Astrocyte of the hippocampus (primary cell): ENCODE data around the gene ADAM15.

Experiments
- DNase-seq: peaks from one replicate; pipeline ENCODE4 v3.0.0; 2011; ENCODE audit warnings: low read depth, low spot score

Gene ADAM15

DNA sequence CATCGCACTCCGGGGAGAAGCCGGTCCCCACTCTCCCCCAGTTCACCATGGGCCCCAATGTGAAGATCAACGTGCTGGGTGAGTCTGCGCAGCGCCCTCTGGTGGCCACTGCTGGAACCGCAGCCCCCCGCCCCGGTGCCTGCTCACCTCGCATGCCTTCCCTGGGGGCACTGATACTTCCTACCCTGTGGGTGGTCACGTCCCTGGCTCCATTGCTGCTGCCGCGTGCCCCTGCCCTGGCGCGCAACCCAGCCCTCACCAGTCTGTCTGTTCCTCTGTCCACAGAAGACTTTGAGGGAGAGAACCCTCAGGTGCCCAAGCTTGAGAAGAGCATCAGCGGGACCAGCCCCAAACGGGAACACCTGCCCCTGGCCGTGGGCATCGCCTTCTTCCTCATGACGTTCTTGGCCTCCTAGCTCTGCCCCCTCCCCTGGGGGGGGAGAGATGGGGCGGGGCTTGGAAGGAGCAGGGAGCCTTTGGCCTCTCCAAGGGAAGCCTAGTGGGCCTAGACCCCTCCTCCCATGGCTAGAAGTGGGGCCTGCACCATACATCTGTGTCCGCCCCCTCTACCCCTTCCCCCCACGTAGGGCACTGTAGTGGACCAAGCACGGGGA, 35.1 kb downstream of the ADAM15 start:
- DNase-seq: peak; percentile 75

DNA sequence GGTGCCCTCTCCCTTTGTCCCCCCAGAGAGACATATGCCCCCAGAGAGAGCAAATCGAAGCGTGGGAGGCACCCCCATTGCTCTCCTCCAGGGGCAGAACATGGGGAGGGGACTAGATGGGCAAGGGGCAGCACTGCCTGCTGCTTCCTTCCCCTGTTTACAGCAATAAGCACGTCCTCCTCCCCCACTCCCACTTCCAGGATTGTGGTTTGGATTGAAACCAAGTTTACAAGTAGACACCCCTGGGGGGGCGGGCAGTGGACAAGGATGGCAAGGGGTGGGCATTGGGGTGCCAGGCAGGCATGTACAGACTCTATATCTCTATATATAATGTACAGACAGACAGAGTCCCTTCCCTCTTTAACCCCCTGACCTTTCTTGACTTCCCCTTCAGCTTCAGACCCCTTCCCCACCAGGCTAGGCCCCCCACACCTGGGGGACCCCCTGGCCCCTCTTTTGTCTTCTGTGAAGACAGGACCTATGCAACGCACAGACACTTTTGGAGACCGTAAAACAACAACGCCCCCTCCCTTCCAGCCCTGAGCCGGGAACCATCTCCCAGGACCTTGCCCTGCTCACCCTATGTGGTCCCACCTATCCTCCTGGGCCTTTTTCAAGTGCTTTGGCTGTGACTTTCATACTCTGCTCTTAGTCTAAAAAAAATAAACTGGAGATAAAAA, 35.9 kb downstream of the ADAM15 start:
- DNase-seq: no peak

DNA sequence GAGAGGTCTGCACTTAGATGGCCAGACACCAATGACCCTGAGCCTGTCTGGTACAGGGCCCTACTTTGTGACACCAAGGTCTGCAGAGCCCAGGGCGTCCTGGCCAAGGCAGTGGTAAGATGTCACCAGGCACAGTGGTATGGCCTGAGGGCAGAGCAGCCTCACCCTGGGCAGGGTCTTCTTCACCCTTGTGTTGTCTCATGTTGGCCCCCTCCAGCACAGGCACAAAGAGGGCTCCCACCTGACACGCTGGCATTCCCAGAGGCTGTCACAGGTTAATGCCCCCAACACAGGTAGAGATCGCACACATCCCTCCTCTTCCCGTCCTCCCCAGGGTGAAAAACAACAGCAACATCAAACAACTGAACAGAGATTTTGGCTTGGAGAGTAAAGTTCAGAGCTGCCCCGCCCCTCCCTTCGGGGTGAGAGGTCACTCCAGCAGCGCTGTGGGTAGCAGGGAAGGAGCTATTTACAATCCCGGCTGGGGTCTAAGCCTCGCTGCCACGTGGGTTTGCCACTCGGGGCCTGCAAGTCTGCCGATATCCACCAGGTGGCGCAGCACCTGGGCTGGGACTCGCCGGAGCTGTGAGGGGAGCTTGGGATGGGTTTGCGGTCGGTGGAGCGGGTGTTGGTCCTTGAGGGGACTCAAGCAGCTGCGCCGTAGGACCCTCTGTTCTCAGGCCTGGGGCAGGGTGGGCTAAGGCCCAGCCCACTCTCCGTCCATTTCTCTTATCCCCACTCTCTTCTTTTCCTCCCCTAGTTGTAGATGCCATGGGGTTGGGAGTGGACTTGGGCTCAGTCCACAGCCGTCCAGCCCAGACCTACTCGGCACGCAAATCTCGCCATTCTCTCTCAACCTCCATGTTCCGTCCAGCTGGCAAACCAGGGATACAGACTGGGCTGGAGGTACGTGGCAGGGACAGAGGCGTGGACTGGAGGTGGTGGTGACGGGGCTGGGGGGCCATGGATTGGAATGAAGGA, 40.2 kb downstream of the ADAM15 start:
- peak; percentile 88 for DNase-seq

DNA sequence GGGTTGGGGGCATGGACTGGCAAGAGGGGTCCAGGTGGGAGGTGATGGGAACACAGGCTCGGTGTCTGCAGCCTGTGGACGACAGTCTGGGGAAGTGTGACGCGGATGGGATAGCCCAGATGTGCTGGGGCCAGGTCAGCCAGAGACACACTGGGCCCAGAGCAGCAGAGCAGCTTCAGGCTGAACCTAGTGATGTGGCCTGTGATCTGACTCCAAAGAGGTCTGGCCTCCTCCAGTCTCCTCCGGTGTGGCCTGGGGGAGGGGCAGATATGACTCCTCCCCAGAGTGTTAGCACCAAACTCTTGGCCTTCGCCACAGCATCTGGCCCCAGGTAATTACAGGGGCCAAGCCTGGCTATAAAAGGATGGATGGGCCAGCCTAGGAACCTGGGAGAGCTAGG, 41.0 kb downstream of the ADAM15 start:
- no peak for DNase-seq

DNA sequence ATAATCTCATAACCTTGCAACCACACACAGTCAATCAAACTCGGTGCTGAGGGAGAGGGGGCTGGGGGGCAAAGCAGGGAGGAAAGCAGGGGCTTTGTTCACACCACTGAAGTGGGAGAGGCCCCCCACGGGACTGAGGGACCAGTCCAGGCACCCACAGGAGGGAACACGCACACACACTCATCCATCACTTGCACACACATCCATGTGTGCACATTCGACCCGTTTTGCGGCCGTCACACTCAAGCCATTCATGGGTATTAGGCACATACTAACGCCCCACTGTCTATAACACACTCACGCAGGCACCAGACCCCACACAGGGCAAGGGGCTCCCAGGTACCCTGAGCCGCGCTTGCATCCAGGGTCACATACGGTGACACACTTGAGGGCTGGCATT, 41.5 kb downstream of the ADAM15 start:
- no peak for DNase-seq

DNA sequence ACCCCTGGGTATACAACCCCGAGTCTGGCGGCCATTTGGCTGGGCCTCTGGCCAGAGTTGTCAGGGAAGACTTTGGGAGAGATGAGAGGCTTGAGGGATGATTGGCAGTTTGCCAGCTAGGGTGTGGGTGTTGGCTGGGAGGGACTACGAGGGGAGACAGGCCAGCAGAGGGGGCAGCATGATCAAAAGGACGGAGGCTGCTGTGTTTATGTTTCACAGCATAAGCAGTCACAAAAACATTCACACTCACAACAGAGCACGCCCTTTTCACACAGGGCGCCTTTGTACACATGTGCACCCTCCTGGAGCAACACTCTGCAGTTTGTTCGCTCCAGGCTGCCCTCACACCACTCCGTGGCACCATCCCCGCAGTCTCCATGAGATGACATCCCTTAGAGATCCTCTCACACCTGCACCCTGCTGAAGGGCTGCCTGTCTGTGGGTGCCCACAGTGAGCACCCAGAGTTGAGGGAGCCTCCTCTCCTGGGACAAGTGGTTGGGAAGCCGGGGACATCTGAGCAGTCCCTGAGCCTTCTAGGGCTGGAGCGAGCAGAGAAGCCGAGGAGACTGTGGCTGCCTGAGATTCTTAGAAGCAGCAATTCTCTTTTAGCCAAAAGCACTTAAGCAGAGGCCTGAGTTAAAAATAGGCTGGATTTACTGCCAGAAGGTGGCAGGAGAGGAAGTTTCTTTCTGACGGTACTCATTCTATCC, 43.0 kb downstream of the ADAM15 start:
- DNase-seq: peak; percentile 67

DNA sequence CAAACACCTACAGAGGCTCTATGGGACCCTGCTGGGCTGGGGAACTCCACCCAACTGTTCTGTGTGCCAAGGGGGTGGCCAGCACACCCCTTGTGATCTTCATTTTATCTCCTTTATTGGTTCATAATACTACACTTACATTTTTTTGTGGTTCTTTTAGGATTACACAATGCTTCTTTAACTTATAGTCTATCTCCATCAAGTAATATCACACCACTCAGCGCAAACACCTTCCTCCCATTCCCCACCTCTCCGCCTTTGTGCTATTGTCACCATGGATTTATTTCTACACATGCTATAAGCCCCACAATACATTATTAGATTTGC, 43.5 kb downstream of the ADAM15 start:
- no peak for DNase-seq

DNA sequence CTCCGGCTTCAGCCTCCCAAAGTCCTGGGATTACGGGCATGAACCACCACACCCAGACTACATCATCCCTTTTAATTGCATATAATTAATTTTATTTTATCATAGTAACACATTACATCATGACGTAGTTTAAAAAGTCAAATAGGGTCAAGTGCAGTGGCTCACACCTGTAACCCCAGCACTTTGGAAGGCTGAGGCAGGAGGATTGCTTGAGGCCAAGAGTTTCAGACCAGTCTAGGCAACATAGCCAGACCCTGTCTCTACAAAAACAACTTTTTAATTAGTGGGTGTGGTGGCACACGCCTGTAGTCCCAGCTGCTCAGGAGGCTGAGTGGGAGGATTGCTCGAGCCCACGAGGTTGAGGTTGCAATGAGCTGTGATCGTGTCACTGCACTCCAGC, 48.2 kb downstream of the ADAM15 start:
- DNase-seq: no peak

DNA sequence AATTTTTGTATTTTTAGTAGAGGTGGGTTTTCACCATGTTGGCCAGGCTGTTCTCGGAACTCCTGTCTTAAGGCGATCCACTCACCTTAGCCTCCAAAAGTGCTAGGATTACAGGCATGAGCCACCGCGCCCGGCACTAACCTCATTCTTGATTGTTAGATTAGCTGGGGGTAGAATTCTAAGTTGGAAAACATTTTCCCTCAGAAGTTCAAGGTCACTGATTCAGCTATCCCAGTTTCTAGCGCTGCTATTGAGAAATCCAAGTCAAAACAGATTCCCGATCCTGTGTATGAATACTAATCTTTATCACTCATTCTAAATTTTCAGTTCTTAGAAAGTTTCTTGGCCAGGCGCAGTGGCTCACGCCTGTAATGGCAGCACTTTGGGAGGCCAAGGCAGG, 52.2 kb downstream of the ADAM15 start:
- no peak for DNase-seq

DNA sequence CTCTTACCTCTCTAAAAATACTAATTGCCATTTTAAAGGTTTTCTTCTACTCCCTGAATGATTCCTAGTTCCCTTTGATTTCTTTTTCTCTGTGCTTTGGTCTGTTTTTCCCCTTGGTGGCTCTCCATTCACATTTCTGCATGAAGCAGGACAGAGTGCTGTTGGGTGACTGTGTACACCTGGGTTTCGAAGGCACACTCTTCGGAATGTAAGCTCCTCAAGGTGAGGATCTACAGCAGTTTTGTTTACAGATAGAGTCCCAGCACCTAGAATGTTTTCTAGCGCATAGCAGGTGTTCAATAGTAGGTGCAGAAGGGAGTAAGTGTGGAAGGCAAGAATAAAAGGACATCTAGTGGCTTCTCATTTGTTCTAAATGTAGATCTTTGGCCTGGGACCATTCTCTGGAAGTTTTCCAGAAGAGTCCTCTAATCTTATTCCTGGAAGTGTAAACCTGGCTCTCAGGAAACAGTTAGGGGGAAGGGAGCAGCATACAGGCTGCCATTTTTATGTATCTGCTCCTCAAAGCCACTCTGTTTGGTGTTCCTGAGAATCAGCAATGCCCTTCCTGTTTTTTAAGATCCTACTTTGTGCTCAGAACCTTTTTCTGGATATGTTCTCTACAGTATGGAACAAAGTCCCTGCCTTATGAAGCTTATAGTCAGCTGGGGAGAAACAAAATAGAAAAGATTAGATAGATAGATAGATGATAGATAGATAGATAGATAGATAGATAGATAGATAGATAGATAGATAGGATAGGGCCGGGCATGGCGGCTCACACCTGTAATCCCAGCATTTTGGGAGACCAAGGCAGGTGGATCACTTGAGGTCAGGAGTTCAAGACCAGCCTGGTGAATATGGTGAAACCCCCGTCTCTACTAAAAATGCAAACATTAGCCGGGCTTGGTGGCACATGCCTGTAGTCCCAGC, 53.8 kb downstream of the ADAM15 start:
- no peak for DNase-seq

DNA sequence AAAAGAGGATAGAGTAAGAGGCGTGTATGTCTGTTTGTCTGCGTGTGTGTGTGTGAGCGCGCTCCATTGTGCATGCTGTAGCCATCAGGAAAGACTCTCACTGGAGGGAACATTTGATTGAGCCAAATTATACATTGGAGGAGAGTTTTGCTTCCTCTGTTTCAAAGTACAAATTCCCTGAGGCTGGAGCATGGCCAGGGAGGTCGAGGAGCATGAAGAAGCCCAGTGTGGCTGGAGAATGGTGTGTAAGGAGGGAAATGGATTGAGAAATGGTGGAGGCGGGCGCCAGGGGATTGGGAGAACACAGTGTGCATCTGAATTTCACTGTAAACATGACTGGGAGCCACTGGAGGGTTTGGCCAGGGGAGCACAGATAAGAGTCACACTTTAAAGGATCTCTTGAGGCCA, 54.5 kb downstream of the ADAM15 start:
- DNase-seq: no peak

DNA sequence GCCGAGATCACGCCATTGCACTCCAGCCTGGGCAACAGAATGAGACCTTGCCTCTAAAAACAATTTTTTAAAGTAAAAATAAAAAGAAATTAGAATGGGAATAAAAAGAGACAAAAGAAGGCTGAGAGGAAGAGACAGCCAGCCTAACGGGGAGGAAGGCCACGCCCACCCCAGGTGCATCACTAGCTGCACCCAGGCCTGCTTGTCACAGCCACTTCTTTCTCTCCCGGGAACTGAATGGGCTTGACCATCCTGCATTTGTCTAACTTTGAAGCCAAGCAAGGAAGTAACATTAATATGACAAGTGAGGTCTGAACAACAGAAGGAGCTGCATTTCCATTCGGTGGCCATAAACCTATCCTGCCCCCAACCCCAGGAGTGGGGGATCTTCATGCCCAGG, 55.7 kb downstream of the ADAM15 start:
- no peak for DNase-seq

DNA sequence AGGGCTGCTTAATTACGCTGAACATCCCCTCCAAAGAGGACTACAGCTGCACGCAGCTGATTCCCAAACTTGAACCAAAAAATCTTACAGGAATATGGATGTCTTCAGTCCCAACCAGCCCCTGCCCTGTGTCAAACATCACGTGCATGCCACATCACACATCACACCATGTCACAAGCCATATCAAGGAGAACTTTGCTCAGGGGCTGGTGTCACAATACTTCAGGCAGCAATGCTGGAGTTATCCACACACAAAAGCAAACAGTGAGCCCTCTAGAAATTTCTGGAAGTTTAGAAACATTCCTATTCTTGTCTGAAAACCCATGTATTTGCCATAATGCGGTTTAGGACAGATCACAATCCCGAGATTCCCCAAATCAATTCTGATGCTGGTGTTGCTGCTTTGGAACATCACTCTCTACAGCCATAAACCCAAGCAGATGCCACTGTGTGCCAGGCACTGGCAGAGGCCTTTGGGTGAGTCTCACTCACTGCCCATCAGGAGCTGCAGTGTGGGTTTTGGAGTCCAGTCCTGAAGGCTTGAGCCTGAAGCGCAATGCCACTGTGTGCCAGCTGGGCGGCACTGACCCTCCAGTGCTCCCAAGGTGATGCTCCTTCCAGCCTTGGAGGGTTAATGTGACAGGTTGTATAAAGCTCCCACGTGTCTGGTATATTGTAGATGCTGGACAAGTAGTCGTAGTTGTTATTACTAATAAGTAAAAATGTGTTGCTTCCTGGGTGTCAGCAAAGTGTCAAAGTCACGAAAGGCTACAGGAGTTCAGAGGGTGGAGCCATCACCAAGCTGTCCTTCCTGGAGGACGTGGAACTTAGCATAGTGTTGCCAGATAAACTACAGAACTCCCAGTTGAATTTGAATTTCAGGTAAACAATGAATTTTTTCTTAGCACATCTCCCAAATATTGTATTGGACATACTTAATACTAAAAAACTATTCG, 56.5 kb downstream of the ADAM15 start:
- no peak for DNase-seq

DNA sequence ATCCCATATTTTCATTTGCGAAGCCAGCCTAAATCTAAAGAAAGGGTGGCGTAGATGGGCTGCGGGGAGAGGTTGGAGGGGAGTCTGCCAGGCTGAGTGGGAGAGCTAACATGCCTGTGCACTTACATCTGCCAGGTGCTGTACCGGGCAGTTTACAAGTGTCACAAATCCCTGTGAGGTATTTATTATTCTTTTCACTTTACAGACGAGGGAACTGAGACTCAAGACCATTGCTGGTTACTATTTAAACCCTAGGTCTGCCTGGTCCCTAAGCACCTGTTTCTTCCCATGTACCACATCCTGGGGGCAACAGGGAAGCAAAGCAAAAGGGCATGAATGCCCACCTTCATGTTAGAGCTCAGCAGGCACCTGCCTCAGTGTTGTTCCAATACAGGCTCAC, 57.2 kb downstream of the ADAM15 start:
- no peak for DNase-seq

DNA sequence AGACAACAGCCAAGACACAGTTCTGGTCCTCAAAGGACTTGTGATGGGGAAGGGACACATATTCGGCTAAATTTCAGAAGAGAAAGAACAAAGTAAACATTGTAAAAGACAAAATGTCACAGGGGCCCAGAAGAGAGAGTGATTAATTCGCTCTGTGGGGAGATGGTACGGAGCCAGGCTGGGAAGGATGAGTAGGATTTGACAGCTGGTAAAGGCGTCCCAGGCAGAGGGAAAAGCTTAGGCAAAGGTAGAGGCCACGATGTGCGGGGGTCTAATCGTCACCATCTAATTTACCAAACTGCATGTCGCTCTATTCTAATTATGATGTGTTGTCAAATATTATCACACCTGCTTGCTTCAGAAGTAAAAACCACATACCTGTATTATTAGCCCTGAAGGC, 59.3 kb downstream of the ADAM15 start:
- no peak for DNase-seq

DNA sequence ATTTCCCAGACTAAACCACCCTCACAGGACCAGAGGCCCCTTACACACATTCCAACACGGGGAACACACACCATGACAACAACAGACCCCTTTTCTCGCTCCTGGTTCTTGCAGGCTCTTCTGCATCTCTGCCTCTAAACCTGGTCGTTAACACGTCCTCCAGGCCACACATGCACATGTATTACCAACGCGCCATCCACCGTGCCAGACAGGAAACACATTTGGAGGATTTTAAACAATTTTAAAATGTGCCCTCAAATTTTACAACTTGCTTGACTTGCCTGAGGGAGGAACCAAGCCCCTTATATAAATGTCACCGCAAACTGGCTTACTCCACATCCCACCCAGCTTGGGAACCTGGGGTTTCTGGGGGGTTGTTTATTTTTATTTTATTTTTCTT, 59.7 kb downstream of the ADAM15 start:
- no peak for DNase-seq
